UCSD-AML1 (cell line): ENCODE measurements around the gene OAS3.
A peak's percentile ranks its signal among the peaks of the same experiment; 100 is the strongest.
"Not testable (repeated sequence)": the region's sequence is repeated elsewhere in the genome, so short reads cannot be mapped to it uniquely, and the experiment has no call there.

Experiments
- DNase-seq: peaks from one replicate; lab custom pipeline; 2025; ENCODE audit not compliant: unreplicated experiment; lab: John Stamatoyannopoulos, UW

OAS3 gene

GRCh38 chr12:112978163-112979040, 40.1 kb downstream of the OAS3 start, which contains the start of gene OAS2:
Gene OAS2, plus strand, starts transcription at chr12:112978519. Its CDS starts 90 bp downstream, at chr12:112978609.
- DNase-seq, result peak; percentile 80

GRCh38 chr12:112979041-112979680, 40.9 kb downstream of the OAS3 start:
- peak; percentile 32 for DNase-seq

- no peak for DNase-seq
These were observed 42.4 kb downstream of the OAS3 start for GRCh38 chr12:112980491-112981158.

DNA sequence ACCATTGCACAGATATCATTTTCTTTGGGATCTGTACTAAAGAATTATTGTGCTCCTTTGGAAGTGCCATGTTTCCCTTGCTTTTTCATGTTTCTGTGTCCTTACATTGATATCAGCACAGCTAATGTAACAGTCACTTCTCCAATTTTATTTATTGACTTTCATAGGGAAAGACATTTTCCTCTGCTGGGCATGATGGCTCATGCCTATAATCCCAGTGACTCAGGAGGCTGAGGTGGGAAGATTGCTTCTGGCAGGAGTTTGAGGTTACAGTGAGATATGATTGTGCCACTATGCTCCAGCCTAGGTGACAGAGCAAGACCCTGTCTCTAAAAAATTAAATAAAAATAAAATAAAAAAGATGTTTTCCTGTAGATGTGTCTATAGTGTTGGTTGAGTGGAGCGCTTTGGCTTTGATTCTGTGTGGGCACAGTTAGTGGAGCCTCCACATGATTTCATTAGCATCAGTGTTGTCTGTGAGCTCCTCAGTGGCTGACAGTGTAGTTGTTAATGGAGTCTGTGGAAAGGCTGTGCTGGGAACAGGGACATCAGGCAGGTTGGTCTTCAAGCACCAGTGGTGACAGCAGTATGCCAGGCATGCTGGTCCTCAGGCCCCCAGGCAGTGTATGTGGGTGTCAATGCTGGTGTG, 47.5 kb downstream of the OAS3 start:
- no peak for DNase-seq

DNA sequence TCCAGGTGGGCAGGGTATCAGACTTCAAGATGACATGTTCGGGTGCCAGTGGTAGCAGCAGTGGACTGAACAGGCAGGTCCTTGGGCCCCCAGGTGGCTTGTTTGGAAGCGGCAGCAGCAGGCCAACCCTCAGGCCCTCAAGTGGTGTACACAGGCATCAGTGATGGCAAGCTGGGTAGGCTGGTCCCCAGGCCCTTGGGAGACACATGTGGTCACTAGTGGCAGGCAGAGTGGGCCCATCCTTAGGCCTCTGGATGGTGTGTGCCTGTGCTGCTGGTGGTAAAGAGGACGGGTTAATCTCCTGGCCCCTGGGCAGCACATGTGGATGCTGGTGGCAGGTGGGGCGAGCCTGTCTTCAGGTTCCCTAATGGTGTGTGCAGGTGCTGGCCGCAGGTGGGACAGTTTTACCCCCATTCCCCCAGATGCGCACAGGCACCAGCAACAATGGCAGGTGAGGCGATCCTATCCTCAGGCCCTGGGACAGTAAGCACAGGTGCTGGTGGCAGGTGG, 48.1 kb downstream of the OAS3 start:
- DNase-seq, result no peak

DNA sequence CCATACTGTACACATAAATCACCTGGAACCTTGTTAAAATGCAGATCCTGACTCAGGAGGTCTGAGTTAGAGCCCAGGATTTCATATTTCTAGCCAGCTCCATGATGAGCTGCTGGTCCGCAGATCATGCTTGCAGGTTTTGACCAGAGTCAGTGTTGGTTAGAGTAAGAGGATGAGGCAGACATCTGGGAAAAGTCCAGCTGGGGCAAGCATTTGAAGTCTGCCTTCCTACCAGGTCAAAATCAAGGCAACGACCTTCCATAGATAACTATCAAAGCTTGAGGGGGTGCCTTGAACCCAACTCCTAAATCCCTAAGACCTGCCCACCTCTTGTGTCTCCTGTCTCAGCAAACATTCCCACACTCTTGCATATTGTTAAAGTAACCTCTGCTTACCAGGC, 49.3 kb downstream of the OAS3 start:
- DNase-seq, result no peak

DNA sequence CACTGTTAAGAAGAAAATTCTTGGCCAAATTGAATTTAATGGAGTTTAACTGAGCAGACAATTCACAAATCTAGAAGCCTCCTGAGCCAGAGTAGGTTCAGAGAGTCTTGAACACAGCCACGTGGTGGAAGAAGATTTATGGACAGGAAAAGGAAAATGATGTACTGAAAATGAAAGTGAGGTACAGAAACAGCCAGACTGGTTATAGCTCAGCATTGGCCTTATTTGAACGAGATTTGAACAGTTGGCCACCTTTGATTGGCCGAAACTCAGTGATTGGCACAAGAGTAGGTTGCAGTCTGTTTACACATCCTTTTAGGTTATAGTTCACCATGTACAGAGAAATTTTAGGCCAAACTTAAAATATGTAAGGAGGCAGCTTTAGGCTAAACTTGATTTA, 50.0 kb downstream of the OAS3 start:
- DNase-seq, result no peak

DNA sequence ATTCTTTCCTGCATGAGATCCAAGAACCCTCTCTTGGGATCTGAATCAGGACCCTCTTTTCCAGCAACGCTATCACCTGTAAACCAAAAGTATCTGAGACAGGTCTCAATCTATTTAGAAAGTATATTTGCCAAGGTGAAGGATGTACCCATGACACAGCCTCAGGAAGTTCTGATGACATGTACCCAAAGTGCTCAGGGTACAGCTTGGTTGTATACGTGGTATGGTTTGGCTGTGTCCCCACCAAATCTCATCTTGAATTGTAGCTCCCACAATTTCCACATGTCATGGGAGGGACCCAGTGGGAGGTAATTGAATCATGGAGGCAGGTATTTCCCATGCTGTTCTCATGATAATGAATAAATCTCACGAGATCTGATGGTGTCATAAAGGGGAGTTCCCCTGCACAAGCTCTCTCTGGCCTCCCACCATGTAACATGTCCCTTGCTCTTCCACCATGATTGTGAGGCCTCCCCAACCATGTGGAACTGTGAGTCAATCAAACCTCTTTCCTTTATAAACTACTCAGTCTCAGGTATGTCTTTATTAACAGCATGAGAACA, 50.6 kb downstream of the OAS3 start:
- DNase-seq, result not testable (repeated sequence)

DNA sequence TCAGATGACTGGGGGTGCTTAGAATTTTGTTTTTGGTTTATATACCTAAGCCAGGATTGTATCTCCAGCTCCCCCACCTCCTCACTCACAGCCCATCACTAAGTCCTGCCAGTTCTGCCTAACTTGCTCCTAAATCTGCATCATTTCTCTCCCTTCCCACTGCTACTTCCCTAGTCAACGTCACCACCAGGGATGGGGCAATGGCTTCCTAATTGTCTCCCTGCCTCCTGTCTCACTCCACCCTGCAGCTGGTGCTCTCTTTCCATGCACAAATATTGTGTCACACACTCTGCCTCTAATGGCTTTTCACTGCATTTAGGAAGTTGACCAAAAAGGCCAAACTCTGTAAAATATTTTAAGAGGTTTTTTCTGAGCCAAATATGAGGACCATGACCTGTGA, 51.5 kb downstream of the OAS3 start:
- DNase-seq, result no peak

- DNase-seq, result peak; percentile 75
These were observed 54.5 kb downstream of the OAS3 start for GRCh38 chr12:112992541-112993398.

- no peak for DNase-seq
These were observed 56.7 kb downstream of the OAS3 start for GRCh38 chr12:112995008-112995407.

- no peak for DNase-seq
These were observed 58.2 kb downstream of the OAS3 start for GRCh38 chr12:112996501-112996900.

- DNase-seq, result no peak
These were observed 59.2 kb downstream of the OAS3 start for GRCh38 chr12:112997506-112997905.

GRCh38 chr12:112998987-112999767, 60.9 kb downstream of the OAS3 start:
- DNase-seq, result no peak

DNA sequence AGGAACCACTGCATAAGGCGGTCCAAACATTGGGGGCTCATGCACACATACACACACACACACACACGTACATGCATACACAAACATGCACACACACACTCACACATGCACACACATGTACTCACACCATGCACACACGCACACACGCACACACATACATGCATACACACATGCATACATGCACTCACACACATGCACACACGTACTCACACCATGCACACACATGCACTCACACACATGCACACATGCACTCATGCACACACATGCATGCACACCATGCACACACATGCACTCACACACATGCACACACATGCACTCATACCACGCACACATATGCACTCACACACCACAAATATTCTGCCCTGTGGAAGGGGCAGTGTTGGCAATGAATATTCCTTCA, 62.2 kb downstream of the OAS3 start:
- DNase-seq, result no peak

GRCh38 chr12:113002155-113002554, 63.9 kb downstream of the OAS3 start:
- no peak for DNase-seq

GRCh38 chr12:113002676-113003075, 64.4 kb downstream of the OAS3 start:
- no peak for DNase-seq

DNA sequence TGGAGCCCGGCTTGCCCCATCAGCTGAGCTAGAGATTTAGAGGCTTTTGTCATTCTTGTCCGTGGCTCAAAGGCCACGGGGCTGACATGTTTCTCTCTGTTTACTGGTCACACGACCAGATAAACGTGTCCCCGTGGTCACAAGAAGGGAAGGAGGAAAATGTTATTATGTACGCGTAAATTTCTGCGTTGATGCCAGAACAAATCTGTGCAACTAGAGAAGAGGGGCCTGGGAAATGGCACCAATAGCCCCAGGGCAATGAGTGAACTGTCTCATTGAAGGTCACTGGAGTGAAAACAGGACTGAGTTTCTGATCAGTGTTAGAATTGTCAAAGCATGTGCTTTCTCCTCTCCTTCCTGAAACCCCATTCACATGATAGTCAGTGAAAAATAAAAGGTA, 65.4 kb downstream of the OAS3 start:
- DNase-seq, result no peak

- DNase-seq, result no peak
These were observed 67.5 kb downstream of the OAS3 start for GRCh38 chr12:113005762-113006161.
